Transverse colon (tissue), 4 donors: ENCODE data around the gene GOSR1. TPM values are rescaled to one million over a fixed set of nuclear protein-coding genes. Genes with fewer than 3 reads are reported as not detected.

Experiments
- DNase-seq: peaks from one replicate; pipeline ENCODE4 v3.0.0-alpha.2; 2019
- H3K27ac ChIP-seq, 4 donors: fragments of 200-600 bp; sonication (generic); 2 replicates each; pipeline ENCODE4 v1.5.1; 2016 to 2018; ENCODE audit warnings: inconsistent platforms in 4 of 4
- H3K27me3 ChIP-seq: fragments of 200-600 bp; sonication (generic); 2 replicates; pipeline ENCODE4 v1.5.1; 2017; ENCODE audit warnings: inconsistent platforms
- H3K36me3 ChIP-seq, 4 donors: fragments of 200-600 bp; sonication (generic); 2 replicates each; pipeline ENCODE4 v1.5.1; 2017 to 2019; ENCODE audit warnings: inconsistent platforms in 4 of 4
- H3K4me1 ChIP-seq, 4 donors: fragments of 200-600 bp; sonication (generic); 2 replicates each; pipeline ENCODE4 v1.5.1; 2017 to 2020; ENCODE audit warnings: inconsistent platforms in 4 of 4
- H3K4me3 ChIP-seq, 4 donors: fragments of 200-600 bp; sonication (generic); 1 replicate in 1 of 4; 2 replicates in 3 of 4; pipeline versions ENCODE4 v1.5.1 to v1.6.1; 2017 to 2019; ENCODE audit warnings: inconsistent platforms in 4 of 4
- H3K9me3 ChIP-seq, 2 donors: fragments of 200-600 bp; sonication (generic); 2 replicates each; pipeline ENCODE4 v1.5.1; 2017 to 2019; ENCODE audit warnings: inconsistent platforms in 2 of 2
- EP300 ChIP-seq: sonication (generic); formaldehyde crosslinking; IDR thresholded peaks from one replicate; pipeline ENCODE4 v1.6.1; 2017; ENCODE audit warnings: antibody characterized with exemption, low read depth
- POLR2A ChIP-seq: fragments of 450-650 bp; IDR thresholded peaks from one replicate; pipeline ENCODE4 v1.6.1; 2016; ENCODE audit warnings: antibody characterized with exemption, mild to moderate bottlenecking, moderate library complexity
- POLR2AphosphoS5 ChIP-seq, 3 donors: sonication (generic); formaldehyde crosslinking; IDR thresholded peaks; one replicate each; pipeline ENCODE4 v1.6.1; 2016; ENCODE audit warnings: antibody characterized with exemption in 3 of 3
- WGBS, 2 donors: methylation state at CpG; one replicate each; pipeline ENCODE4 v1.1.5; 2018; ENCODE audit warnings: low coverage in 1 of 2; 5-methylcytosine and 5-hydroxymethylcytosine counted together
- in situ Hi-C, 4 donors: fragments of 200-750 bp; cut with MboI; loops; one replicate each; pipeline versions ENCODE4 v1.15.0 to v1.15.1; 2017; ENCODE audit warnings: low sequenced_read_pairs in 3 of 4, low pct_ligation_motif_present in 1 of 4, low pct_unique_long_range_greater_than_20kb in 1 of 4
- intact Hi-C: fragments of 100-400 bp; cut with DNase I; formaldehyde crosslinking; loops from one replicate; pipeline ENCODE4 v1.15.1; 2023; ENCODE audit warnings: low total_unique reads
- total RNA-seq, 4 donors: library from RNA; depleted of rRNA; stranded (reverse); fragments of >200 nt; gene quantifications; one replicate each; pipeline ENCODE4 v1.1.0, GENCODE V29; 2016
- TF ChIP-seq, protein P1 (sequence below), 5 experiments: fragments of 200-600 bp in 3 of 5; fragments of 450-650 bp in 2 of 5; sonication (generic) in 3 of 5; IDR thresholded peaks; 1 replicate in 2 of 5; 2 replicates in 3 of 5; pipeline ENCODE4 v1.5.1; 2016 to 2017; ENCODE audit warnings: antibody characterized with exemption in 5 of 5, inconsistent platforms in 3 of 5, mild to moderate bottlenecking in 2 of 5, moderate library complexity in 1 of 5

GOSR1 gene
- total RNA-seq, 4 donors from 2014 or later: 27.3 to 56.1 (median 42.1) TPM

DNA sequence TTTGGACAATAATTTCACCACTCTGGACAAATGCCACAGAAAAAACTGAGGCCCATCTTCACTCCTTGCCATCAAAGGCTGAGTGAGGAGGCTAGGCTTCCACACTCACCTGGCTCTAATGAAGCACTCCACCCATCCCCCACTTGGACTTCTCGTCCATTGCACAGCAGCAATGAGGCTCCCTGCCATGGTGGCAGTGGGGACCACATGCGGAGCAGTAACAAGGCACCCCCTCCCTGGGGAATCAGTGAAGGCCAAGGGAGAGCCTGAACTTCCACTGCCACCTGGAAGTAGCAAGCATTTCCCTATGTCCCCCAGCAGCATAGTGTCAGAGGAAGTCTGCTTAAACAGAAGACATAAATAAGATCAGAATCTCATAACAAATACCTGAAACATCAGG, 2.0 kb upstream of the GOSR1 start:
- WGBS, 2 donors: 57 to 92% methylated on average over 1 to 2 of the region's 2 CpGs
- Histone ChIP-seq H3K27ac (no peak overlapping the region), H3K9me3 (no peaks in the 10 kb centered on the region), H3K4me3 (no peak overlapping the region), H3K36me3 (no peaks in the 10 kb centered on the region), H3K27me3 (peaks cover 8% of the 10 kb centered on the region), H3K4me1 (peaks cover 0 to 25% (median 17%) of the 10 kb centered on the region in 4 donors)
- no peak for TF ChIP-seq POLR2AphosphoS5 (IDR thresholded peaks at IDR 0.05)
- no peak for TF ChIP-seq EP300
- TF ChIP-seq, protein P1, sequence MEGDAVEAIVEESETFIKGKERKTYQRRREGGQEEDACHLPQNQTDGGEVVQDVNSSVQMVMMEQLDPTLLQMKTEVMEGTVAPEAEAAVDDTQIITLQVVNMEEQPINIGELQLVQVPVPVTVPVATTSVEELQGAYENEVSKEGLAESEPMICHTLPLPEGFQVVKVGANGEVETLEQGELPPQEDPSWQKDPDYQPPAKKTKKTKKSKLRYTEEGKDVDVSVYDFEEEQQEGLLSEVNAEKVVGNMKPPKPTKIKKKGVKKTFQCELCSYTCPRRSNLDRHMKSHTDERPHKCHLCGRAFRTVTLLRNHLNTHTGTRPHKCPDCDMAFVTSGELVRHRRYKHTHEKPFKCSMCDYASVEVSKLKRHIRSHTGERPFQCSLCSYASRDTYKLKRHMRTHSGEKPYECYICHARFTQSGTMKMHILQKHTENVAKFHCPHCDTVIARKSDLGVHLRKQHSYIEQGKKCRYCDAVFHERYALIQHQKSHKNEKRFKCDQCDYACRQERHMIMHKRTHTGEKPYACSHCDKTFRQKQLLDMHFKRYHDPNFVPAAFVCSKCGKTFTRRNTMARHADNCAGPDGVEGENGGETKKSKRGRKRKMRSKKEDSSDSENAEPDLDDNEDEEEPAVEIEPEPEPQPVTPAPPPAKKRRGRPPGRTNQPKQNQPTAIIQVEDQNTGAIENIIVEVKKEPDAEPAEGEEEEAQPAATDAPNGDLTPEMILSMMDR (IDR thresholded peaks at IDR 0.05): no peak
- no peak for TF ChIP-seq POLR2A
- in situ Hi-C loops: loop anchor here in 1 of 4 donors (25.0 kb wide), 1 partner anchor 237 kb away; no protein-coding TSS in a partner anchor
- intact Hi-C loops: no loop called here
- no peak for DNase-seq

DNA sequence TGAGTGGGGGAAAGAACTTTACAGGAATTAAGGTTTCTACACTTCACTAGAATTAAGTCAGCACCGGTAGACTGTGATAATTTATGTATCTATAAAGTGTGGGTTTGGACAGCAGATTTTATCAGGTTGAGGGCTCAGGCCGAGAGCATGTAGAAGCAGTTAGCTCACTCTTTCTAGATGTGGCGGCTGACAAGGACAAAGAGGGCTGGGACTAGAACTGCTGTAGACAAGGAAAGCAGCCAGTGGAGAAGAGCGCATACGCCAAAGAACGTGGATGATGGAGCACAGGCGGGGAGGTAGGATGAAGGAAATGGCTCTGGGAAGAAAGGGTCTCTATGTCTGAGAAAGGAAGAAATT, 504 bp upstream of the GOSR1 start:
- peak overlapping the region; percentile 85 to 95 (median 92) for H3K27ac ChIP-seq
- in situ Hi-C loops: loop anchor here in 1 of 4 donors (25.0 kb wide), 1 partner anchor 236 kb away; no protein-coding TSS in a partner anchor
- peaks cover 0 to 25% (median 17%) of the 10 kb centered on the region in 4 donors for H3K4me1 ChIP-seq
- no peaks in the 10 kb centered on the region for H3K9me3 ChIP-seq
- no peak for DNase-seq
- H3K4me3 ChIP-seq: peak overlapping the region in 3 of 4 donors; percentile 66 to 96 (median 85)
- WGBS, 2 donors: 8 to 21% methylated on average over 7 of the region's 7 CpGs
- no peak for TF ChIP-seq EP300
- TF ChIP-seq, protein P1 (IDR thresholded peaks at IDR 0.05): no peak
- no peak for TF ChIP-seq POLR2AphosphoS5 (IDR thresholded peaks at IDR 0.05)
- TF ChIP-seq POLR2A: no peak
- intact Hi-C loops: no loop called here
- peaks cover 8% of the 10 kb centered on the region for H3K27me3 ChIP-seq
- H3K36me3 ChIP-seq: peaks cover 0 to 11% (median 5%) of the 10 kb centered on the region in 4 donors

DNA sequence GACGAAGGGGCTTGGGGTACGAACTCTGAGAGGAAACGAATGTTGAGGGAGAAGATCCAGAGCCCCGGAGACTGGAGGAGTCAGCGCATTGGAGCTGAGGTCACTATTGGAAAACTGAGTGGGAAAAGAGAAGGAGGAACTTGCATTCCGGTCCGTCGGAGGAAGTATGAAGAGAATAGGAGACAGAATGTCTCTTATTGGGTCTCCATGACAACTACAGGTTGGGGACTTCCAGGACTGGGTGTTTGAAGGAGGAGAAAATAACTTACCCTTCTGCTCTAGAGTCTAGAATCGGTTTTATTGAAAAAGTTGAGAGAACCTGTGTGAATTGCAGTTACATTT, 537 bp downstream of the GOSR1 start:
- DNase-seq: no peak
- H3K36me3 ChIP-seq: peaks cover 0 to 22% (median 10%) of the 10 kb centered on the region in 4 donors
- TF ChIP-seq EP300: no peak
- TF ChIP-seq POLR2A: no peak
- TF ChIP-seq, protein P1 (IDR thresholded peaks at IDR 0.05): no peak
- TF ChIP-seq POLR2AphosphoS5 (IDR thresholded peaks at IDR 0.05): no peak
- WGBS, 2 donors: 0 to 1% methylated on average over 5 to 9 of the region's 9 CpGs
- H3K27me3 ChIP-seq: no peaks in the 10 kb centered on the region
- intact Hi-C loops (no loop called here), in situ Hi-C loops (loop anchor here in 1 of 4 donors (25.0 kb wide), 1 partner anchor 235 kb away; no protein-coding TSS in a partner anchor)
- H3K4me1 ChIP-seq: peaks cover 0 to 25% (median 17%) of the 10 kb centered on the region in 4 donors
- no peaks in the 10 kb centered on the region for H3K9me3 ChIP-seq
- peak overlapping the region; percentile 66 to 96 (median 86) for H3K4me3 ChIP-seq
- H3K27ac ChIP-seq: peak overlapping the region; percentile 85 to 95 (median 92)

DNA sequence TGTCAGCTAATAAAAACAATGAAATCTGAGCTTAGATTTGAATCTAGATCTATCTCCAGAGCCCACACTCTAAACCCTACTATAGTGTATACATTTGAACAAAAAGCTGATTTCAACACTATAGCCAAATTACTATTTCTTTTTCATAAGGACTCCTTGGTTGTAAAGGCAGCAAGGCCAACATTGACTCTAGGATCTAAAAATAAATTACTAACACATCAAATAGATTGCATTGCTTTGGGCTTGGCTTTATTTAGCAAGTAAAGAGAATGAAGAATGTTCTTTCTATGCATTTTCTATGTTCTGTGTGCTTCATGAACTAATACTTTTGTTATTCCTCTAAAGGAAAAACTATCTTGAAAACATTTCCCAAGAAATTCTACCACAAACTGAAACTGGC, 5.3 kb downstream of the GOSR1 start:
- Histone ChIP-seq H3K4me1 (peaks cover 0 to 18% (median 10%) of the 10 kb centered on the region in 4 donors), H3K36me3 (peaks cover 0 to 68% (median 31%) of the 10 kb centered on the region in 4 donors), H3K9me3 (no peaks in the 10 kb centered on the region), H3K4me3 (no peak overlapping the region), H3K27ac (no peak overlapping the region), H3K27me3 (no peaks in the 10 kb centered on the region)
- no peak for DNase-seq
- in situ Hi-C loops: loop anchor here in 1 of 4 donors (25.0 kb wide), 1 partner anchor 230 kb away; no protein-coding TSS in a partner anchor
- intact Hi-C loops: no loop called here
- TF ChIP-seq POLR2A (no peak), EP300 (no peak), POLR2AphosphoS5 (IDR thresholded peaks at IDR 0.05) (no peak)
- TF ChIP-seq, protein P1 (IDR thresholded peaks at IDR 0.05): no peak
